HG03064 (cell line): Measurements from ENCODE around the gene TMPRSS2.

Experiments
- ATAC-seq: cut with Tn5 transposase; IDR thresholded peaks from one replicate; pipeline ENCODE4 v1.9.1; 2021; ENCODE audit warnings: low read depth; ENCODE audit not compliant: unreplicated experiment

TMPRSS2 gene

DNA sequence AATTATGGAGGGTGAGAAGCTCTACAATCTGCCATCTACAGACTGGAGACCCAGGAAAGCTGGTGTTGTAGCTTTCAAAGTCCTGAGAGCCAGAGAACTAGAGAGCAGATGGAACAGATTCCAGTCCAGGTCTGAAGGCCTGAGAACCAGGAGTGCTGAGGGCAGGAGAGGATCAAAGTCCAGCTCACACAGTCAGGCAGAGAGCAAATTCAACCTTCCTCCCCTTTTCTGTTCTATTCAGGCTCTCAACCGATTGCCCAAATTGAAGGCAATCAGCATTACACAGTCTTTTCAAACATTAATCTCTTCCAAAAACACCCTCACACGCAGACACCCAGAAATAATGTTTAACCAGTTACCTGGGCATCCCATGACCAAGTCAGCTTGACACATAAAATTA, 2.5 kb upstream of the TMPRSS2 start:
- ATAC-seq = no peak

- no peak for ATAC-seq
Observed at GRCh38 chr21:41509733-41510132, 1.8 kb upstream of the TMPRSS2 start.

GRCh38 chr21:41509145-41509496, 1.2 kb upstream of the TMPRSS2 start:
- no peak for ATAC-seq

DNA sequence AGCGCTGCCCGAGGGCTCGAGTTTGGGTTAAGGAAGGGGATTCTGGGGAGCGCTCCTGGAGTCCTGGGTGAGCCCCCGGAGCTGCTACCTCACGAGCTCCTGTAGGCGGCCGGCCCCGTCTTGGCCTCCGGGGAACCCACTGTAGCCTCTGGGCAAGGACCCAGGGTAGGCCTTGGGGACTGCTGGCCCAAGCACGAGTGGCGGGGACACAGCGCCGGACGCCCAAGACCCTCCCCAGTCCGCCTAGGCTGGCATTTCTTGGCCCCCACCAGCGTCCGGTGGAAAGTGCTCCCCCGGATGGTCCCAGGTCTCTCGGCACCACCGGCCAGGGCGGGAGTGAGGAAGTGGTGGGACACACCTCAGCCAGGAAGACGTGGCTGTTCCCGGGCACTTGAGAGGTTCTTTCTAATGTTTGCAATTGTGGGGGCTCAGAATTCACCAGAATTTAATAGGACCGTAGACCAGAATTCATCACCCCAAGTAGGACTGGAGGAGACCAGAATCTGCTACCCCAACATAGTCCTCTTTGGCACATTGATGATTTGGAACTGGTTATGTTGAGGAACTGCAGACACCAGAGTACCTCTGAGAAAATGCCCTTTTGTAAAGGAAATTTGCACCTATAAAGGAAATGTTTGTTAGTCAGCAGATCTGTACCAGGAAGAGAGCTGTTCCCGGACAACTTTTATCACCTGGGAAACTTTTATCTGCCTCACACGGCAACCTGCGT, 622 bp upstream of the TMPRSS2 start:
- ATAC-seq = no peak

GRCh38 chr21:41506611-41507520, 1.1 kb downstream of the TMPRSS2 start:
- no peak for ATAC-seq

DNA sequence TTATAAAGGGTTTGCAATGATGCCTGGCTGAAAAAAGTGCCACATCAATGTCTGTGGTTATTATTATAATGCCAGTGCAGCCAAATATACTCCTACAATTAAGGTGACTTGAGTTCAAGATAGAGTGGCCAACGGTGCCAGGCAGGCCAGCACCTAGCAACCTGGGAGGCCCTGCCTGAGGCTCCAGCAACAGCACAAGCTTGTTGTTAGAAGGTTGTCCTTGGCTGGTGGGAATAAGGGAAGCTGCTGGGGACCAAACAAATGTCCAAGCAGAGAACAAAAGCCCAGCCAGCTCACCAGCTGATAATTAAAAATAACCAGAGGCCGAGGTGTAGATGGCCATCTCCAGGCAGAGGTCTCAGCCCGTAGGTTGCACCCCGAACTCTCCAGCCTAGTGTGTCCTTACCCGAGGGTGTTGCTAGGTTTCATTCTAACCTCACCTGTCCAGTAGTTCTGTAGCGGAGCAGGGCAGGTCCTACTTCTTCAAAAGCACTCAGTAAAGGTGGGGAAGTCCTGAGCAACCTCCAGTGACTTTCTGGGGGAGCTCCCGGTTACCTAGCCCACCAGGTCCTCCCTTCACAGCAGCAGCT, 1.9 kb downstream of the TMPRSS2 start:
- ATAC-seq = no peak

GRCh38 chr21:41504030-41504429, 3.9 kb downstream of the TMPRSS2 start:
- ATAC-seq = no peak

- ATAC-seq = no peak
Observed at GRCh38 chr21:41503331-41503730, 4.6 kb downstream of the TMPRSS2 start.

DNA sequence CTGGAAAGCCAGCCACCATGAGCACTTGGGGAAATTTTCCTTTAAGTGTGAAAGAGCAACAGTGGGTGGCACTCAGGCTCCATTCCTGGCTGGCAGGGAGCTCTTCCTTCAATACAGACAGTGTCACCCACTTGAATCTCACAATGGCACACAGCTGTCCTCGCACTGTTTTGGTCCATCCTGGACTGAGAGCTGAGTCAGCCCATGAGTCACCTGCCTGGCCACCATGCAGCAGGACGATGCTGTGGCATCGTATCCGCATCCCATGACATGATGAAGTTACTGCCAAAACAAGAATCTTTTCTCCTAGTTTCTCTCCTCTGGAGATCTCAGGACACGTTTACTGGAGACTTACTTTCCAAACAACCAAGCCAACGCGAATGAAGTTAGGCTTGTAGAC, 6.0 kb downstream of the TMPRSS2 start:
- ATAC-seq = no peak

- ATAC-seq = no peak
Observed at GRCh38 chr21:41500931-41501381, 7.0 kb downstream of the TMPRSS2 start.

DNA sequence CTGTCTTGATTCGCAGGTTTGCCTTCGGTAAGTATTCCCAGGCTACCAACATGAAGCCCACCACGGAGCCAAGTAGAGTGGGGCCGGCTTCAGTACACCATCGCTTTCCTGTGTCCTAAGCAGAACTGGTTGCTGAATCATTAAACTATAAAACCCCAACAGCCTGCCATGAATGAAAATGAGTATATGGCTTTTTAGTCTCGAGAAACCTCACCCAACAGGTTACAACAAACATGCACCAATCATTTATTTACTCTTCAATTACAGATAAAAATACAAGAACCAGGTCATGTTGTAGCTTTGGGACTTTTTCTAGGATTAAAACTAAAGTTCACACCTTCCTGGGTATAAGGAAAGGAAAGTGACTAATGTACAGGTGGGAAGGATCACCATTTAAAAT, 7.6 kb downstream of the TMPRSS2 start:
- no peak for ATAC-seq

GRCh38 chr21:41499920-41500319, 8.0 kb downstream of the TMPRSS2 start:
- no peak for ATAC-seq

- ATAC-seq = no peak
Observed at GRCh38 chr21:41497788-41498187, 10.2 kb downstream of the TMPRSS2 start.

- ATAC-seq = no peak
Observed at GRCh38 chr21:41497008-41497407, 10.9 kb downstream of the TMPRSS2 start.

- no peak for ATAC-seq
Observed at GRCh38 chr21:41494242-41494641, 13.7 kb downstream of the TMPRSS2 start.

DNA sequence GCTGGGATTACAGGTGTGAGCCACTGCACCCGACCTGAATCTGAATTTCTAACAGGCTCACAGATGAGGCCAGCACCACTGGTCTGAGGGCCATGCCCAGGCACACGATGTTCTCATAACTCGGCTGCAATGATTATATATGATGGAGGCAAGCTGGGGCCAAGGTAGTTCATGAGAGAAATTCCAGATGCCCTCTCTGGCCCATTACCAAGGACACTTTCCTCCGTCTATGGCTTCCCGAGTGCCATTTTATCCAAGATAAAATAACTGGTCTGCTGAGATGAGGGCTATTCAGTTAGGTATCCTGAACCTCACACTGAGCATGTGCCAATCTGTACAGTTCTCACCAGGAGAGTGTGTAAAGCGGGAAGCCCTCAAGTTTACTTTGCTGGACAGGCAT, 16.5 kb downstream of the TMPRSS2 start:
- no peak for ATAC-seq

- no peak for ATAC-seq
Observed at GRCh38 chr21:41490330-41490729, 17.6 kb downstream of the TMPRSS2 start.

GRCh38 chr21:41489329-41489728, 18.6 kb downstream of the TMPRSS2 start:
- ATAC-seq = no peak

DNA sequence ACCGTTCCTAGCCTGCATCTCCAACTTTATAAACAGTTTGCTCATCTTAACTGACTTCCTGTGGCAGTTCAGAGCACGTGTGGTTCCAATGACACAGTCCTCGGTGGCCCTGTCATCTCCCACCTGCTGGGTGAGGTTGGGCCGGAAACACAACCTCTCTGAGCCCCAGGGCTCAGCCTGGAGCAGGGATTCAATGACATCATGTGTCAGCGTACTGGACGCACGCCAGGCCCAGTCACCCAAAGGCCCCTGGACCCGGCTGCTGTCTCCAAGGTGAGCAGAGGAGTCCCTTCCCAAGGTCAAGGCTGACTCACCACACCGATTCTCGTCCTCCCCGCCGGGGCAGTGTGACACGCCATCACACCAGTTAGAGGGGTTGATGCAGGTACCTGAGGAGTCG, 19.9 kb downstream of the TMPRSS2 start:
- ATAC-seq = no peak

GRCh38 chr21:41487082-41487481, 20.9 kb downstream of the TMPRSS2 start:
- no peak for ATAC-seq

DNA sequence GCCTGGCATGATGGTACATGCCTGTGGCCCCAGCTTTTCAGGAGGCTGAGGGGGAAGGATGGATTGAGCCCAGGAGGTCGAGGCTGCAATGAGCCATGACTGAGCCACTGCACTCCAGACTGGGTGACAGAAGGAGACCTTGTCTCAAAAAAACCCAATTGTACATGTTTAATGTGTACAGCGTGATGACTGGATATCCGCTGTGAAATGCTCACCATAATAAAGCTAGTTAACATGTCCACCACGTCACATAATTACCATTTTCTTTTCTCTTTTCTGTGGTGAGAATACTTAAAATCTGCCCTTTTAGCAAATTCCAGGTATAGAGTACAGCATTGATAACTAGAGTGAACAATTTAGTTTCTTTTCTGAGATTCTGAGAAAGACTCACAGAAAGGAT, 24.0 kb downstream of the TMPRSS2 start:
- no peak for ATAC-seq
